ENCODE data around the gene ADISSP. TPM values are rescaled to one million over a fixed set of nuclear protein-coding genes. Genes with fewer than 3 reads are reported as not detected.

ADISSP gene
- total and polyA plus RNA-seq, 2 experiments from 2014 or later: 86.6 to 126 TPM

- TF ChIP-seq ZNF462 (CRISPR knock-in tag; IDR thresholded peaks at IDR 0.05) (no peak), JUNB (IDR thresholded peaks at IDR 0.05; ENCODE audit: unreplicated experiment) (no peak), REST (IDR thresholded peaks at IDR 0.05; ENCODE audit: unreplicated experiment) (no peak)
Observed at GRCh38 chr20:3755814-3756480, 11.6 kb downstream of the ADISSP start (continued).

GRCh38 chr20:3755269-3755668 is 12.3 kb downstream of the ADISSP start:
- Histone ChIP-seq H3K4me2 (no peak overlapping the region), H3K27ac (ENCODE audit: low read depth) (no peak overlapping the region), H3K27me3 (ENCODE audit: insufficient read depth) (peaks cover 13% of the 10 kb centered on the region), H3F3A (replicated peaks; ENCODE audit: low read depth) (peaks cover 14% of the 10 kb centered on the region), H4K20me1 (replicated peaks; ENCODE audit: insufficient read depth) (peaks cover 22% of the 10 kb centered on the region), H3K4me3 (no peak overlapping the region), H2AFZ (no peak overlapping the region), H3K79me2 (replicated peaks; ENCODE audit: insufficient read depth) (no peaks in the 10 kb centered on the region), H3K4me1 (ENCODE audit: insufficient read depth) (peaks cover 8% of the 10 kb centered on the region; the same call in 1 of the 2 replicates), H3K36me3 (ENCODE audit: insufficient read depth) (peaks cover 7% of the 10 kb centered on the region; the same call in 1 of the 2 replicates), H3K9me2 (ENCODE audit: insufficient read depth) (no peaks in the 10 kb centered on the region)
- Mint-ChIP-seq H3K4me1 (peaks cover 15% of the 10 kb centered on the region), H3K27ac (no peak overlapping the region), H3K9me3 (peaks cover 4% of the 10 kb centered on the region; the same call in 1 of the 3 replicates), H3K4me3 (no peak overlapping the region), H3K36me3 (ENCODE audit: low read depth) (peaks cover 15% of the 10 kb centered on the region), H3K27me3 (ENCODE audit: insufficient read depth, low read depth, poor library complexity) (peaks cover 31% of the 10 kb centered on the region)
- no peak for ATAC-seq
- DNase-seq (ENCODE audit: low spot score): no peak
- TF ChIP-seq CREB1 (CRISPR knock-in tag; IDR thresholded peaks at IDR 0.05; ENCODE audit: low read depth) (no peak), ZNF462 (CRISPR knock-in tag; IDR thresholded peaks at IDR 0.05) (no peak)

Measured in GM23338 (cell line).